HTR-8/SVneo (cell line): ENCODE measurements around the gene AURKB.

Source experiments
- DNase-seq: peaks from one replicate; pipeline ENCODE4 v3.0.0; 2011; ENCODE audit warnings: low spot score, mixed read lengths; ENCODE audit not compliant: insufficient read length
- FAIRE-seq: peaks from 2 replicates; lab custom pipeline; 2011; peaks lifted over from hg19 to GRCh38; lab: Jason Lieb, UNC

The AURKB gene

DNA sequence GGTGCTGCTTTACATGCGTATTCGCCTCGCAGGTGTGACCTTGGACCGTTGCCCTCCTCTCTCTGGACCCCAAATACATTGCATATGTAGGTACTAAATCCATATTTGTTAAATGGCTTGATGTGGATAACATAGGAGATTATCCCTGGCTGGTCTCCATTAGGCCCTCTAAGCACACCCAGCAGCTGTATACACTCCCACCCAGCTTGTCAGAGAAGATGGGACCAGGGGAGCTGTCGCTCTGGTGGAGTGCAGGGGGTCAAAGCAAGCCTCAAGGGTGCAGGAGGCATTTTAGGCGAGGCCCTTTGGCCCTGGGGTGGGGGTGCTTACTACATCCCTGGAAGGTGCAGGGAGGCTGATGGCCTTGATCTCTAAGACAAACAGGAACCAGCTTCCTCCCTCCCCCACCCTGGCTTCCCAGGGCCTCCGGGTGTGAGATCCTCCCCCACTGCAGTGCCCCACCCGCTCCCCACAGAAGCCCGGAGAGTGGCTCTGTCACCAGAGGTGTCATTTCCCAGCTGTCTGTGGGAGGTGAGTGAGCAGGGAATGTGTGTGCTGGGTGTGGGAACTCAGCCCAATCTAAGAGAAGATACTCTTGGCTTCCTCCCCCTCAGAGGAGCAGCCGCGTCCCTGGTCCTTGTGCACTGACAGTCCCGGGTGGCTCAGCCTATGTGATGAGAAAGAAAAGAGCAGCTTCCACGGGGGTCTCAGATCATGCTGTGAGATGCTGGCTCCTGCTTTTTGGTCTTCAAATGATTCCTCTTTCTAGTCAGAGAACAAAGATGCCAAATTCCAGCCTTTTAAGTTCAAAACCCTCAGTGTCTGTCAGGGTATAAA is 46.2 kb downstream of the AURKB start:
- DNase-seq (peak; percentile 59), FAIRE-seq (peak; percentile 48)

DNA sequence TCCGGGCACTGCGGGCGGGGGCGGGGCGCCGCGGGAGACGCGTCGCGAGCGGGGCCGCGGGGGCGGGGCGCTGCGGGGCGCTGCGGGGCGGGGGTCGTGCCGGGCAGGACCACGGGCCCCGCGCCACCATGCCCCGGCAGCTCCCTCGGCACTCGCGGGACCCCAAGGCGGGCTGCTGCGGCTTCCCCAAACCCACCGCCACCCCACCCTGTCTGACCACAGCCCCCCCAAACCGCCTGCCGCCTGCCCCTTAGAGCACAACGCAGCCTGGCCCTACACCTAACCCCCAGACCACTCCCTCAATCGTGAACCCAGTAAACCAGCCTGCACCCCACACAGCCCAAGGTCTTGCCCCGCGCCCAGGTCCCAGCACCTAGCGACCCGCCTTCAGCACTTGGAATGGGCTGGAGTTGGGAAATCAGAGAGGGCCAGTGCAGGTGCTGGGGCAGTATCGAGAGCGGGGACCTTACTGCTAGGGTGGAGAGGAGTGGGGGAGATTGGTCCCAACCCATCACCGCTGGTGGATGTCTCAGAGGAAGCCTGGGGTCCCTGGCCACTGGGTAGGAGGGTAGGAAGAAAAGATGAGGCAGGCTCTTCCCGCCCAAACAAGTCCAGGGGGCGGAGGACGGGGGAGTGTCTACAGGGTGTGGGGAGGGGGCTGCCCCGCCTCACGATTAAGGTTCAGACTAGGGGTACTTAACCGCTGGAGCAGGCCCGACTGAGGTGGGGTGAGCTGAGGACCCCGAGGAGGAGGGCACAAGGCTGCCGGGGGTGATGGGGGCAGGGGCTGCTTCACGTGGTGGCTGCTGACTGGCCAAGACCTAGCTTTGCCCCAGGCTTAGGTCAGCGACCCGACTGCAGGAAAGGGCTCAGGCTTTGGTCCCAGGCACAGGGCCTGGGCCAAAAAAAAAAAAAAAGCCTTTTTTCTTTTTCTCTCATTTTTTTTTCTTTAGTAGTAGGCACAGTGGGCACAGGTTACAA is 47.1 kb downstream of the AURKB start:
- FAIRE-seq (peak; percentile 4), DNase-seq (no peak)

- no peak for DNase-seq
- peak; percentile 88 for FAIRE-seq
Observed at GRCh38 chr17:8162233-8162996, 48.0 kb downstream of the AURKB start, which contains the start of gene VAMP2. Gene VAMP2 (minus strand): TSS chr17:8162948. CDS start chr17:8162879, 69 bp downstream.

GRCh38 chr17:8161289-8162232 is 48.8 kb downstream of the AURKB start:
- FAIRE-seq: peak; percentile 49
- no peak for DNase-seq

GRCh38 chr17:8160741-8161221 is 49.6 kb downstream of the AURKB start:
- no peak for DNase-seq
- no peak for FAIRE-seq

- FAIRE-seq: no peak
Observed at GRCh38 chr17:8160224-8160577, 50.2 kb downstream of the AURKB start.

GRCh38 chr17:8159459-8160223 is 50.7 kb downstream of the AURKB start:
- no peak for DNase-seq
- no peak for FAIRE-seq

More at GRCh38 chr17:8160224-8160577, 50.2 kb downstream of the AURKB start:
- no peak for DNase-seq

- DNase-seq (no peak), FAIRE-seq (no peak)
Observed at GRCh38 chr17:8159032-8159400, 51.4 kb downstream of the AURKB start.

- peak; percentile 86 for DNase-seq
- FAIRE-seq: peak; percentile 16
Observed at GRCh38 chr17:8158267-8159031, 51.9 kb downstream of the AURKB start.

DNA sequence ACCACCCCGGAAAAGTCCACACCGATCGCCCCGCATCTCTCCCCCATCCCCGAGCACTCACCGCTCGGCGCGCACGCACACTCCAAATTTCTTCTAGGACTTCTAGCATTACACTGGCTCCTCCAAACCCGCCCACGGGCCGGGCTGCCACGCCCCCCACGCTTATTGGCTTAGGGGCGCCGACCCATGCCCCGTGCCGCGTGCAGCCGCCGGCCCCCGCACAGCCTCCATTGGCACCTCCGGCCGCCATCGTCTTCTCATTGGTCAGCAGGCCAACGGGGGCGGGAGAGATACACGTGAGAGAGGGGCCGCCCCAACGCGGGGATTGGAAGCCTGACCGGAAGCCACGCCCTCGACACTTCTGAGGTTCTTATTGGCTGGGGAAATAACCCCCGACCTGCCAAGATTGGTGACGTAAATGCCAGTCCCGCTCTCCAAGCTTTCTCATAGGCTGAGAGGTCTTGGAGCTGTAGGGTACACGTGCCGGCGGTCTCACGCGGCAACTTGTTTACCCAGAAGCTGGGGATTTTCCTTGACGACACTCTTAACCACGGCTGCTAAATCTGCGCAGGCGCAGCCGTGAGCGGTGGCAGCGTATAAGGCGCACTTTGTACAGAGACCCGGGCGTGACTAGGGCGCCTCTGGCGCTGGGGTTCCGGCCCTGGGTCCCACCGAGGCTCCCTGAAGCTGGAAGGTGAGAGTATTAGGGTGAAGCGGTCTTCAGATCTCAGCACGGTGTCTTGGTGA is 54.0 kb downstream of the AURKB start:
- FAIRE-seq (peak; percentile 97), DNase-seq (peak; percentile 99)

DNA sequence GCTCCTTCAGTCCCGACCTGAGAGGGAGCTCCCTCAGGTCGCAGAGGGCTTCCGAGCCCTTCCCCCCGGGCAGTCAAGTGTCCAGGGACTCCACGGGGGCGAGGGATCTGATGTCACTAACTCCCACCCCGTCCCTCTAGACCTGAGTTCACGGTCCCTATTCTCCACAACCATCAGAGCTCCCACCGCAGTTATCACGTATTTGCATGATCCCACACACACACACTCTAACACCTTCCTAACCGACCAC is 54.5 kb downstream of the AURKB start:
- DNase-seq (no peak), FAIRE-seq (no peak)

DNA sequence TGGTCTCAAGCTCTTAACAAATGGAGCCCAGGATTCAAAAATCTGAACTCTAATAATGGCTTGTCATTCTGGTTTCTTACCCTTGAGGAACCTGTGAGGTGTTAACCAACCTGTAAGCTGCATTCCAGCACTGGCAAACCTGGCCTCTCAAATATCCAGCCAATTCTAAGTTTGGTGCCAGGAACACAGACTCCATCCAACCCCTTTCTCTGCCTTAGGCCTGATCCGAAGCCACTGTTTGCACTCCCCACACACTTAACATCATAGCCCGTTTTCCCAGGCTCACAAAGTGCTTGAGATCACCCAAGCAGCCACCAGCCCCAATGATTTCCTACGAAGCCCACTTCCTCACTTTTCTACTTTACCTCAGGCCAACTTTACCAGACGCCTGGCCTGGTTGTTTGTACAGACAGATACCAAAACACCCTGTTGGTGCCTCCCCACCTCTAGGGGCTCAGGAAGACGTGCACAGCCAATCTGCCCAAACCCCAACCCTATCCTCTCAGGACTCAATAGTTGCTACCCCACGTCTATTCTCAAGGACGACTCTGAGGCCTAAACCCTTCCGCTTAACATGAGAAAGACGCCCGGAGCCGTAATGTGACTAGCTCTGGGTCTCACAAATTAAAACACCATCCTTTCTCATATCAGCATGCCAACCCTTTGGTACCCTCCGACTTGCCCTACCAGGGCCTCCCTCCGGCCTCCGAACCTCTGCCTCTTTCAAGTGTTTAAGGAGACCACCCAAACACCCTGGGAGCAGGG is 55.0 kb downstream of the AURKB start:
- DNase-seq (no peak), FAIRE-seq (no peak)
